Testis (tissue), 3 donors: Measurements from ENCODE around the gene TAF3. TPM values are rescaled to one million over a fixed set of nuclear protein-coding genes. Genes with fewer than 3 reads are reported as not detected.

ENCODE experiments used
- DNase-seq: peaks from one replicate; pipeline ENCODE4 v3.0.0-alpha.2; 2019
- H3K27ac ChIP-seq, 2 donors: fragments of 200-600 bp; sonication (generic); one replicate each; pipeline ENCODE4 v1.5.1; 2019
- H3K27me3 ChIP-seq: fragments of 200-600 bp; sonication (generic); one replicate; pipeline ENCODE4 v1.5.1; 2019
- H3K36me3 ChIP-seq: fragments of 200-600 bp; sonication (generic); one replicate; pipeline ENCODE4 v1.5.1; 2017; ENCODE audit warnings: low read depth; ENCODE audit errors: missing control alignments
- H3K4me1 ChIP-seq: fragments of 200-600 bp; sonication (generic); one replicate; pipeline ENCODE4 v1.5.1; 2019
- H3K4me3 ChIP-seq, 2 donors: fragments of 200-600 bp; sonication (generic); one replicate each; pipeline ENCODE4 v1.5.1; 2017 to 2019
- H3K9me3 ChIP-seq: fragments of 200-600 bp; sonication (generic); one replicate; pipeline ENCODE4 v1.5.1; 2017
- CTCF ChIP-seq, 3 experiments: fragments of 450-650 bp in 2 of 3; fragments of 200-600 bp in 1 of 3; sonication (generic) in 1 of 3; IDR thresholded peaks; one replicate each; pipeline ENCODE4 v1.5.1; 2016 to 2019; ENCODE audit warnings: antibody characterized with exemption in 3 of 3, mild to moderate bottlenecking in 2 of 3, moderate library complexity in 1 of 3
- POLR2A ChIP-seq: fragments of 450-650 bp; IDR thresholded peaks from one replicate; pipeline ENCODE4 v1.6.1; 2017; ENCODE audit warnings: antibody characterized with exemption, mild to moderate bottlenecking, moderate library complexity
- WGBS, 2 donors: methylation state at CpG; one replicate each; pipeline ENCODE4 v1.1.5; 2018; 5-methylcytosine and 5-hydroxymethylcytosine counted together
- intact Hi-C: fragments of 100-400 bp; cut with DNase I; formaldehyde crosslinking; loops from one replicate; pipeline ENCODE4 v1.15.1; 2023; ENCODE audit warnings: low total_unique reads
- polyA plus RNA-seq: library from polyadenylated mRNA; stranded (reverse); fragments of 350-450 nt; fragmentation: Illumina TruSeq; extraction: RNeasy Lipid Tissue Mini Kit (QIAGEN cat#74804); gene quantifications from one replicate; pipeline ENCODE4 v1.2.3, GENCODE V29; 2014; ENCODE audit warnings: low read depth, low replicate concordance; ENCODE audit not compliant: insufficient read depth
- total RNA-seq, 2 donors: library from RNA; depleted of rRNA; stranded (reverse); fragments of >200 nt; gene quantifications; one replicate each; pipeline ENCODE4 v1.2.3, GENCODE V29; 2016

Gene TAF3
- total and polyA plus RNA-seq, 3 donors from 2014 or later = 7.0 to 33.0 (median 32.8) TPM

GRCh38 chr10:8041284-8041991 is 223.1 kb downstream of the TAF3 start:
- WGBS, 2 donors = 5 to 9% methylated on average over 10 of the region's 10 CpGs
- TF ChIP-seq CTCF (IDR thresholded peaks at IDR 0.05) (no peak), POLR2A (no peak)
- intact Hi-C loops = loop anchor here (10.0 kb wide), 1 partner anchor 1177 kb away; no protein-coding TSS in a partner anchor

GRCh38 chr10:8041992-8042720 is 223.9 kb downstream of the TAF3 start:
- intact Hi-C loops = loop anchor here (10.0 kb wide), 1 partner anchor 1177 kb away; no protein-coding TSS in a partner anchor
- TF ChIP-seq CTCF (IDR thresholded peaks at IDR 0.05) = no peak
- no peak for TF ChIP-seq POLR2A
- Histone ChIP-seq H3K4me1 (peaks cover 9% of the 10 kb centered on the region), H3K27me3 (peaks cover 5% of the 10 kb centered on the region), H3K9me3 (no peaks in the 10 kb centered on the region), H3K4me3 (no peak overlapping the region), H3K27ac (no peak overlapping the region), H3K36me3 (no peaks in the 10 kb centered on the region)
- DNase-seq = no peak
- 7 to 10% methylated on average over 17 of the region's 17 CpGs for WGBS, 2 donors

More at GRCh38 chr10:8041284-8041991, 223.1 kb downstream of the TAF3 start:
- Histone ChIP-seq H3K36me3 (no peaks in the 10 kb centered on the region), H3K9me3 (no peaks in the 10 kb centered on the region), H3K27ac (no peak overlapping the region), H3K4me3 (no peak overlapping the region), H3K27me3 (peaks cover 5% of the 10 kb centered on the region), H3K4me1 (peaks cover 9% of the 10 kb centered on the region)
- no peak for DNase-seq

- WGBS, 2 donors = 3 to 4% methylated on average over 35 of the region's 35 CpGs
Observed at GRCh38 chr10:8042721-8043568, 224.6 kb downstream of the TAF3 start.

More at GRCh38 chr10:8042721-8043568, 224.6 kb downstream of the TAF3 start:
- H3K4me1 ChIP-seq = peaks cover 9% of the 10 kb centered on the region
- no peaks in the 10 kb centered on the region for H3K9me3 ChIP-seq
- no peaks in the 10 kb centered on the region for H3K36me3 ChIP-seq
- TF ChIP-seq POLR2A (no peak), CTCF (IDR thresholded peaks at IDR 0.05) (no peak)
- no peak overlapping the region for H3K4me3 ChIP-seq
- H3K27me3 ChIP-seq = peaks cover 5% of the 10 kb centered on the region
- intact Hi-C loops = loop anchor here (10.0 kb wide), 1 partner anchor 1178 kb away; no protein-coding TSS in a partner anchor
- no peak for DNase-seq
- H3K27ac ChIP-seq = no peak overlapping the region
